HG03432 (cell line): Measurements from ENCODE around the gene RAB18.
A peak's percentile ranks its signal among the peaks of the same experiment; 100 is the strongest.
"Not testable (repeated sequence)": the region's sequence is repeated elsewhere in the genome, so short reads cannot be mapped to it uniquely, and the experiment has no call there.

ENCODE experiments used
- ATAC-seq: cut with Tn5 transposase; IDR thresholded peaks from one replicate; pipeline ENCODE4 v1.9.1; 2021; ENCODE audit warnings: mild to moderate bottlenecking, moderate library complexity; ENCODE audit not compliant: unreplicated experiment

RAB18 gene

GRCh38 chr10:27504007-27504807 lies at the start of gene RAB18:
Gene RAB18, plus strand, starts transcription at chr10:27504304. Its CDS starts 66 bp downstream, at chr10:27504370.
- ATAC-seq = peak; percentile 96

DNA sequence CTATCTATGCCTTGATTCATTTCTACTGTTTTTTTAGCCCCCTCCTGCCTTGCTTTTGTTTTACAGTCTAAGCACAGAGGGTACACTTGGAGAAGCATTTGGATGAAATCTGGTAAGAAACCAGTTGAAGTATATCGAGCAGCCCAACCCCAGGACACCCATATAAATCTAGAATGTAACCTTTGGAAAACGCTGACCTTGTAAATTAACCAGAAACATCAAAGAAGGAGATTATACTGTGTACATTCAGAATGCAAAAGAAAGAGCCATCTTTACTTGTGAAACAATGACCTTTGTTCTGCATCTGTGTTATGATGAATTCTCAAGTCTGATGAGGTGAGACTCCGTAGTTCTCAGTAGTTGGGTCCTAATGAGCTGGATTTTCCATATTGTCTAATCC lies 49.3 kb upstream of the RAB18 start:
- ATAC-seq = no peak

DNA sequence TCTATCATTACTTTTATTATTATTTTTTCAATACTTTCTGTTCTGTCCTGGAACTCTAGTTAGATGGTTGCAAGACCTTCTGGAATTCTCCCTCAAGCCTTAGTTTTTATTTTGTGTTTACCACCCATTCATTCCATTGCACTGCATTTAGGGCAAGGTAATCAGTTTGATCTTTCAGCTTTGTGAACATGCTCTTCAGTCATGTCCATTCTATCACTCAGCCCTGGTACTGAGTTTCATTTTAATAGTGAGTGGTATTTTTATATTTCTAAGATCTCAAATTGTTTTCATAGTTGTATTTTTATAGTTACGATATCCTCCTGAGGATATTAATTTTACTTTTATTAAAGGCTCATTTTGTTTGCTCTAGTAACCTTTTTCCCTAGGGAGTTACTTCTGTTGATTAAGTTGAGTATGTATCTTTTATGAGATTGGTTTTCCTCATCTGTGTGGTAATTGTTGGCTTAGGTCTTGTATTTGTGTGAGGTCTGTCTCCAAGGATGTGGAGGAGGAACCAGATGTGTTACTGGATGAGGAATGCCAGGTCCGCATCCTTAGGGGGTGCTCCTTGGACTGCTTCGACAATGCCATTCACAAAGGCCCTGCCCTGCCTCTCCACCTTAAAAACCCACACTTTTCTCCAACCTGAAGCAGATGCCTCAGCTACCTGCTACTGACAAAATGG lies 46.7 kb upstream of the RAB18 start:
- ATAC-seq = no peak

GRCh38 chr10:27457966-27458365 lies 46.1 kb upstream of the RAB18 start:
- no peak for ATAC-seq

- no peak for ATAC-seq
These were observed 42.8 kb upstream of the RAB18 start for GRCh38 chr10:27461312-27461711.

GRCh38 chr10:27463961-27464360 lies 40.1 kb upstream of the RAB18 start:
- ATAC-seq = no peak

DNA sequence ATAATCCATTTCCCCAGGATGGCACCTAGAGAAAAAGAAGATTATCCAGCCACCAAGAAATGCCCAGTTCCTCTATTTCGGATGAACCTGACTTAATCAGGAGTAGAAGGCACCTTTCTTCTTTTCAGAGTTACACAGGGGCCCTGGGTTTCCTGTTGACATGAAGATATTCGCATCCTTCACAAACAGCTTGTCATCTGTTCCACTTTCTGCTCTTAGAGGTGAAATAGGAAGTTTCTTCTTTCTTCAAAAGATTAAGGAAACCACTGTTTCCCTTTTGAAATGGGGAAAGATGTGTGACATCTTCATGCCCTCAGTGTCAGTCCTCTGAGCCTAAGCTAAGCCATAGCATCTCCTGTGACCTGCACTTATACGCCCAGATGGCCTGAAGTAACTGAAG lies 39.1 kb upstream of the RAB18 start:
- peak; percentile 63 for ATAC-seq

- not testable (repeated sequence) for ATAC-seq
These were observed 38.5 kb upstream of the RAB18 start for GRCh38 chr10:27465596-27465995.

DNA sequence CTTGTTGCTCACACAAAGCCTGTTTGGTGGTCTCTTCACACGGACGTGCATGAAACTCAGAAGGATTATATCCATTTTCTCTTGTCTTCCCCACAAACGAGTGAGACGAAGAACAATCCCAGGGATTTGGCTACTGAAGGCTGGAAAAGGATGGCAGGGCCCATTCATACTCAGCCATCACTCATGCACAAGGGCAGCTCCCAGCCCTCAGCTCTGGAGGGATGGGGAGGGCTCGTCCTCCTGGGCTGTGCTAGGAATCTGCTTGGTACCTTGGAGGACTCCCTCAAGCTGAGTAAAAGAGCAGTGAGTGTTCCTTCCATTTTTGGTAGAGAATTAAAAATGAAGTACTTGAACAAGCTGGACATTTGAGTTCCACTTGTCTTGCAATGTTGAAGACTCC lies 33.2 kb upstream of the RAB18 start:
- no peak for ATAC-seq

DNA sequence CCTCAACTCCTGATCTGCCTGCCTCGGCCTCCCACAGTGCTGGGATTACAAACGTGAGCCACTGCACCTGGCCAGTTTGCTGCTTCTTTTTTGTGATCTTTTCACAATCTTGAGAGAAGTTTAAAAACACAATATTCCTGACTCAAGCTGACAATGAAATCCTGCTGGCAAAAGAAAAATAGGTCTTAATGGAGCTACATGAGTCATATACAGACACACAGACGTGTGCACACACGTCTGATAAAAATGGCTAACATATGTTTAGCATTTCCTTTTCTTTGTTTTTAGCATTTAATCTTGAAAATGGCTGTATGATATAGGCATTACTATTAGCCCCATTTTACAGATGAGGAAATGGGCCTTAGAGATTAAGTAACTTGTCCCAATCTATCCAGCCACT lies 29.4 kb upstream of the RAB18 start:
- no peak for ATAC-seq

DNA sequence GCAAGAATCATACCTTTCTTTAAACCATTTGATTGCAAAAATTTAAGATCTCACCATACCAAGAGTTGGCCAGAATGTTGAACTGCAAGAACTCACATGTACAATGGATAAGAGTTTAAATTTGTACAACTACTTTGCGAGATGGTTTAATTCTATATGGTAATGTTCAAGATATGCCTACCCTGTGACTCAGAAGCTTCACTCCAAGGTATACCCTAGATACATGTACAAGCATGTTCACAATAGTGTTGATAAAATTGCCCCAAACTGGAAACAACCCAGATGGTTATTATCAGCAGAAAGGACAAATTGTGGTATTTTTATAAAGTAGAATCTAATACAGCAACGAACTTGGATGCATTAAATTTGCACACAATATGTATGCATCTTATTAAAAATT lies 25.1 kb upstream of the RAB18 start:
- ATAC-seq = no peak

DNA sequence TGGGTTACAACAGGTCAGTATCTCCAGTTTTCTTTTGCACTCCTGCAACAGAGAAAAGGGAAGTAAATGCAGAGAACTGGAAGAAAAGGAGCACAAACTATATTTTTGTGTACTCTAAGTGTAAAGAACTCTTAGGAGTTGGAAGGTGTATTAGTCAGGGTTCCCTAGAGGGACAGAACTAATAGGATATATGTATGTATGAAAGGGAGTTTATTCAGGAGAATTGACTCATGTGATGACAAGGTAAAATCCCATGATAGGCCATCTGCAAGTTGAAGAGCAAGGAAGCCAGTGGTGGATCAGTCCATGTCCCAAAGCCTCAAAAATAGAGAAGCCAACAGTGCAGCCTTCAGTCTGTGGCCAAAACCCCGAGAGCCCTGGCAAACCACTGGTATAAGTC lies 22.6 kb upstream of the RAB18 start:
- ATAC-seq = no peak

GRCh38 chr10:27482984-27483956 lies 20.8 kb upstream of the RAB18 start:
- ATAC-seq = no peak

- ATAC-seq = no peak
These were observed 18.7 kb upstream of the RAB18 start for GRCh38 chr10:27485368-27485767.

- no peak for ATAC-seq
These were observed 18.1 kb upstream of the RAB18 start for GRCh38 chr10:27485986-27486385.

- no peak for ATAC-seq
These were observed 13.3 kb upstream of the RAB18 start for GRCh38 chr10:27490807-27491206.

GRCh38 chr10:27494116-27494805 lies 9.8 kb upstream of the RAB18 start:
- ATAC-seq = no peak

DNA sequence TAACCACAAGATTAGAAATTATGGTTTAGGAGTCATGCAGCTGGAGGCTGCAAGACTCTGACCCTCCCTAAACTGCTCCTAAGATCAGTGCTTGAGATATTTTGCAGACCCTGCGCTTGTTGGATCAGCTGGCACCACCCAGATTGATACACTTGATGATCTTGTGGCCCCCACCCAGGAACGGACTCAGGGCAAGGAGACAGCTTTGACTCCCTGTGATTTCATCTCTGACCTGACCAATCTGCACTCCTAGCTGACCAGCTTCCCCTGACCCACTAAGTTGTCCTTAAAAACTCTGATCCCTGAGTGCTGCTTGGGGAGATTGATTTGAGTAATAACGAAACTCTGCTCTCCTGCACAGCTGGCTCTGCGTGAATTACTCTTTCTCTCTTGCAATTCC lies 8.0 kb upstream of the RAB18 start:
- ATAC-seq = no peak

DNA sequence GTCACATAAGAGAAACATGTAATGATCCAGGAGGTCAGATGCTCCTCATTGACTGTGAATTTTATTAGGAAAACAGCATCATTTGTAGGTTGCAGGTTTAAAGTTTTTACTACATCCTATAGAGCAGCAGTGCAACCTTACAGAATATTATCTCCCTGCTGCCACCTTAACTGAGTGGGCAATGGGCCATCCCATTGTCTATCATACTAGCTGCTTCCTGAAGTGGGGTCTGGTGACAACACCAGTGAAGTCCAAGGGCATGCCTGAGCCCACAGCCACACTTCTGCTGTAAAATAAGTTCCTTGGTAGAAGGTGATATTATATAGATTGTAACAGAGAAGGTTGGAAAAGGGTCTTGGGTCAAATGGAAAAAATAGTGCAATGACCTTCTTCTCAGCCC lies 4.0 kb upstream of the RAB18 start:
- no peak for ATAC-seq

DNA sequence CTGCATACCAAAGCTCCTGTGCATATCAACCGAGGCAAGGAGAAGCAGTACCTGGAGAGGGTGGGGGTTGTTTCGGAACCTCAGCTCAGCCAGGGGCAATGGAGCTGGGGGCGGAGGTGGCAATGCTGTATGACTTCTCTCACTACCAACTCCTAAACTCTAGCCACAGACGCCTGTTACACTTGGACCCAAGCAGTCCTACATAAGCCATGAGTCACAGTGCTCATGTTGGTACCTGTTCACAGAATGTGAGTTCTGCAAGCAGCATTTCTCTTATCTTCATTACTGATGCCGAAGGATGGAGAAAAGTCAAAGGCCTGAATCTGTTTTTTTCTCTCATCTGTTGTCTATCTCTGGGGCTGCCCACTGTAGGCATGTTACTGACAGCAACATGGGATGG lies 3.2 kb upstream of the RAB18 start:
- no peak for ATAC-seq
